H1 (cell line): ENCODE results near the gene KIF26B. TPM values are rescaled to one million over a fixed set of nuclear protein-coding genes. Genes with fewer than 3 reads are reported as not detected.

ENCODE experiments used
- BACH1 ChIP-seq: IDR thresholded peaks from 2 replicates; pipeline ENCODE4 v1.6.1; 2012; ENCODE audit warnings: low read length, improper control_type of control experiment
- BRCA1 ChIP-seq: IDR thresholded peaks from 2 replicates; pipeline ENCODE4 v1.6.1; 2012; ENCODE audit warnings: low read depth, low read length, improper control_type of control experiment
- CTBP2 ChIP-seq: IDR thresholded peaks from 2 replicates; pipeline ENCODE4 v1.7.0; 2011; ENCODE audit warnings: borderline replicate concordance, mild to moderate bottlenecking, moderate library complexity, mixed read lengths, low read length; ENCODE audit not compliant: insufficient read depth, insufficient read length
- EZH2 ChIP-seq: fragments of 200-600 bp; sonication (generic); IDR thresholded peaks from 2 replicates; pipeline ENCODE4 v1.7.1; 2012; ENCODE audit warnings: low read depth, mild to moderate bottlenecking, moderate library complexity, low read length, inconsistent platforms; ENCODE audit not compliant: severe bottlenecking
- GTF2F1 ChIP-seq: IDR thresholded peaks from 2 replicates; pipeline ENCODE4 v1.6.1; 2012; ENCODE audit warnings: low read depth, low read length, improper control_type of control experiment, borderline replicate concordance
- KDM5A ChIP-seq: fragments of 200-600 bp; IDR thresholded peaks from 2 replicates; pipeline ENCODE4 v1.7.1; 2012; ENCODE audit warnings: mild to moderate bottlenecking, low read length, inconsistent platforms, mixed read lengths
- RAD21 ChIP-seq, 2 experiments: IDR thresholded peaks in 1 of 2; conservative IDR thresholded peaks in 1 of 2; 2 replicates each; pipeline ENCODE4 v1.6.1; 2011; ENCODE audit warnings: low read depth in 2 of 2, low read length in 2 of 2, improper control_type of control experiment in 1 of 2, inconsistent platforms in 1 of 2, mild to moderate bottlenecking in 1 of 2, moderate library complexity in 1 of 2
- RNF2 ChIP-seq: fragments of 200-900, 300-1000 bp; sonication (generic); IDR thresholded peaks from 2 replicates; pipeline ENCODE4 v1.7.1; 2016; ENCODE audit warnings: borderline replicate concordance, low read depth, mild to moderate bottlenecking, antibody characterized with exemption, low read length; ENCODE audit not compliant: poor library complexity, severe bottlenecking; ENCODE audit errors: missing control alignments
- RXRA ChIP-seq: IDR thresholded peaks from 2 replicates; pipeline ENCODE4 v1.6.1; 2011; ENCODE audit warnings: low read depth, mild to moderate bottlenecking, low read length, moderate library complexity; ENCODE audit not compliant: insufficient read depth
- SP2 ChIP-seq: IDR thresholded peaks from 2 replicates; pipeline ENCODE4 v1.6.1; 2012; ENCODE audit warnings: mild to moderate bottlenecking, low read length, inconsistent platforms
- polyA plus RNA-seq, 7 experiments: library from polyadenylated mRNA; depleted of rRNA in 3 of 7; stranded (reverse) in 5 of 7; unstranded in 2 of 7; fragments of >200 nt in 5 of 7; fragments of 200-250 nt in 2 of 7; gene quantifications; 1 replicate in 5 of 7; 2 replicates in 1 of 7; 4 replicates in 1 of 7; pipeline versions ENCODE4 v1.2.1 to v1.2.3, GENCODE V29; 2011 to 2013; ENCODE audit warnings: missing spikeins in 2 of 7, mixed read lengths in 2 of 7
- total RNA-seq: library from RNA; stranded (reverse); fragmentation: NEBNext Ultra II Directional; extraction: Animal tissue kit (Norgen Biotek cat#: 25700); gene quantifications from 2 replicates; pipeline ENCODE4 v1.2.1, GENCODE V29; 2021
- TF ChIP-seq, protein P1 (sequence below): fragments of 300-600 bp; sonication (generic); IDR thresholded peaks from 2 replicates; pipeline ENCODE4 v1.7.1; 2012; ENCODE audit warnings: low read length, moderate library complexity, mild to moderate bottlenecking, inconsistent platforms; ENCODE audit not compliant: insufficient replicate concordance

The KIF26B gene
- total and polyA plus RNA-seq, 2 of the 8 experiments (the other 6 are each of a cell fraction or from before 2014, with no cell fraction given) = 0.06 to 0.28 TPM

GRCh38 chr1:245395680-245396079 lies 240.9 kb downstream of the KIF26B start (continued):
- TF ChIP-seq, protein P1, sequence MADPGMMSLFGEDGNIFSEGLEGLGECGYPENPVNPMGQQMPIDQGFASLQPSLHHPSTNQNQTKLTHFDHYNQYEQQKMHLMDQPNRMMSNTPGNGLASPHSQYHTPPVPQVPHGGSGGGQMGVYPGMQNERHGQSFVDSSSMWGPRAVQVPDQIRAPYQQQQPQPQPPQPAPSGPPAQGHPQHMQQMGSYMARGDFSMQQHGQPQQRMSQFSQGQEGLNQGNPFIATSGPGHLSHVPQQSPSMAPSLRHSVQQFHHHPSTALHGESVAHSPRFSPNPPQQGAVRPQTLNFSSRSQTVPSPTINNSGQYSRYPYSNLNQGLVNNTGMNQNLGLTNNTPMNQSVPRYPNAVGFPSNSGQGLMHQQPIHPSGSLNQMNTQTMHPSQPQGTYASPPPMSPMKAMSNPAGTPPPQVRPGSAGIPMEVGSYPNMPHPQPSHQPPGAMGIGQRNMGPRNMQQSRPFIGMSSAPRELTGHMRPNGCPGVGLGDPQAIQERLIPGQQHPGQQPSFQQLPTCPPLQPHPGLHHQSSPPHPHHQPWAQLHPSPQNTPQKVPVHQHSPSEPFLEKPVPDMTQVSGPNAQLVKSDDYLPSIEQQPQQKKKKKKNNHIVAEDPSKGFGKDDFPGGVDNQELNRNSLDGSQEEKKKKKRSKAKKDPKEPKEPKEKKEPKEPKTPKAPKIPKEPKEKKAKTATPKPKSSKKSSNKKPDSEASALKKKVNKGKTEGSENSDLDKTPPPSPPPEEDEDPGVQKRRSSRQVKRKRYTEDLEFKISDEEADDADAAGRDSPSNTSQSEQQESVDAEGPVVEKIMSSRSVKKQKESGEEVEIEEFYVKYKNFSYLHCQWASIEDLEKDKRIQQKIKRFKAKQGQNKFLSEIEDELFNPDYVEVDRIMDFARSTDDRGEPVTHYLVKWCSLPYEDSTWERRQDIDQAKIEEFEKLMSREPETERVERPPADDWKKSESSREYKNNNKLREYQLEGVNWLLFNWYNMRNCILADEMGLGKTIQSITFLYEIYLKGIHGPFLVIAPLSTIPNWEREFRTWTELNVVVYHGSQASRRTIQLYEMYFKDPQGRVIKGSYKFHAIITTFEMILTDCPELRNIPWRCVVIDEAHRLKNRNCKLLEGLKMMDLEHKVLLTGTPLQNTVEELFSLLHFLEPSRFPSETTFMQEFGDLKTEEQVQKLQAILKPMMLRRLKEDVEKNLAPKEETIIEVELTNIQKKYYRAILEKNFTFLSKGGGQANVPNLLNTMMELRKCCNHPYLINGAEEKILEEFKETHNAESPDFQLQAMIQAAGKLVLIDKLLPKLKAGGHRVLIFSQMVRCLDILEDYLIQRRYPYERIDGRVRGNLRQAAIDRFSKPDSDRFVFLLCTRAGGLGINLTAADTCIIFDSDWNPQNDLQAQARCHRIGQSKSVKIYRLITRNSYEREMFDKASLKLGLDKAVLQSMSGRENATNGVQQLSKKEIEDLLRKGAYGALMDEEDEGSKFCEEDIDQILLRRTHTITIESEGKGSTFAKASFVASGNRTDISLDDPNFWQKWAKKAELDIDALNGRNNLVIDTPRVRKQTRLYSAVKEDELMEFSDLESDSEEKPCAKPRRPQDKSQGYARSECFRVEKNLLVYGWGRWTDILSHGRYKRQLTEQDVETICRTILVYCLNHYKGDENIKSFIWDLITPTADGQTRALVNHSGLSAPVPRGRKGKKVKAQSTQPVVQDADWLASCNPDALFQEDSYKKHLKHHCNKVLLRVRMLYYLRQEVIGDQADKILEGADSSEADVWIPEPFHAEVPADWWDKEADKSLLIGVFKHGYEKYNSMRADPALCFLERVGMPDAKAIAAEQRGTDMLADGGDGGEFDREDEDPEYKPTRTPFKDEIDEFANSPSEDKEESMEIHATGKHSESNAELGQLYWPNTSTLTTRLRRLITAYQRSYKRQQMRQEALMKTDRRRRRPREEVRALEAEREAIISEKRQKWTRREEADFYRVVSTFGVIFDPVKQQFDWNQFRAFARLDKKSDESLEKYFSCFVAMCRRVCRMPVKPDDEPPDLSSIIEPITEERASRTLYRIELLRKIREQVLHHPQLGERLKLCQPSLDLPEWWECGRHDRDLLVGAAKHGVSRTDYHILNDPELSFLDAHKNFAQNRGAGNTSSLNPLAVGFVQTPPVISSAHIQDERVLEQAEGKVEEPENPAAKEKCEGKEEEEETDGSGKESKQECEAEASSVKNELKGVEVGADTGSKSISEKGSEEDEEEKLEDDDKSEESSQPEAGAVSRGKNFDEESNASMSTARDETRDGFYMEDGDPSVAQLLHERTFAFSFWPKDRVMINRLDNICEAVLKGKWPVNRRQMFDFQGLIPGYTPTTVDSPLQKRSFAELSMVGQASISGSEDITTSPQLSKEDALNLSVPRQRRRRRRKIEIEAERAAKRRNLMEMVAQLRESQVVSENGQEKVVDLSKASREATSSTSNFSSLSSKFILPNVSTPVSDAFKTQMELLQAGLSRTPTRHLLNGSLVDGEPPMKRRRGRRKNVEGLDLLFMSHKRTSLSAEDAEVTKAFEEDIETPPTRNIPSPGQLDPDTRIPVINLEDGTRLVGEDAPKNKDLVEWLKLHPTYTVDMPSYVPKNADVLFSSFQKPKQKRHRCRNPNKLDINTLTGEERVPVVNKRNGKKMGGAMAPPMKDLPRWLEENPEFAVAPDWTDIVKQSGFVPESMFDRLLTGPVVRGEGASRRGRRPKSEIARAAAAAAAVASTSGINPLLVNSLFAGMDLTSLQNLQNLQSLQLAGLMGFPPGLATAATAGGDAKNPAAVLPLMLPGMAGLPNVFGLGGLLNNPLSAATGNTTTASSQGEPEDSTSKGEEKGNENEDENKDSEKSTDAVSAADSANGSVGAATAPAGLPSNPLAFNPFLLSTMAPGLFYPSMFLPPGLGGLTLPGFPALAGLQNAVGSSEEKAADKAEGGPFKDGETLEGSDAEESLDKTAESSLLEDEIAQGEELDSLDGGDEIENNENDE = no peak
- no peak for TF ChIP-seq RNF2
- no peak for TF ChIP-seq RXRA
- no peak for TF ChIP-seq BACH1
- no peak for TF ChIP-seq CTBP2
- TF ChIP-seq KDM5A = no peak
- no peak for TF ChIP-seq SP2
- TF ChIP-seq RAD21 (IDR thresholded peaks at IDR 0.05 in 1 of 2, conservative IDR thresholded peaks at IDR 0.05 in 1 of 2; ENCODE audit: low read depth in 2 of 2, low read length in 2 of 2) = no peak
- TF ChIP-seq EZH2 = no peak
- no peak for TF ChIP-seq BRCA1
- TF ChIP-seq GTF2F1 = no peak
